GM18861 (cell line): ENCODE results near the gene PAM16.

ENCODE experiments used
- ATAC-seq: cut with Tn5 transposase; IDR thresholded peaks from one replicate; pipeline ENCODE4 v1.9.1; 2021; ENCODE audit not compliant: unreplicated experiment

PAM16 gene

GRCh38 chr16:4371357-4372000 lies 20.4 kb upstream of the PAM16 start, which contains the start of gene VASN:
VASN (plus strand) TSS chr16:4371848; CDS start chr16:4380878, 9,030 bp downstream.
- ATAC-seq, result no peak

- no peak for ATAC-seq
Observed at GRCh38 chr16:4370570-4371356, 19.6 kb upstream of the PAM16 start.

DNA sequence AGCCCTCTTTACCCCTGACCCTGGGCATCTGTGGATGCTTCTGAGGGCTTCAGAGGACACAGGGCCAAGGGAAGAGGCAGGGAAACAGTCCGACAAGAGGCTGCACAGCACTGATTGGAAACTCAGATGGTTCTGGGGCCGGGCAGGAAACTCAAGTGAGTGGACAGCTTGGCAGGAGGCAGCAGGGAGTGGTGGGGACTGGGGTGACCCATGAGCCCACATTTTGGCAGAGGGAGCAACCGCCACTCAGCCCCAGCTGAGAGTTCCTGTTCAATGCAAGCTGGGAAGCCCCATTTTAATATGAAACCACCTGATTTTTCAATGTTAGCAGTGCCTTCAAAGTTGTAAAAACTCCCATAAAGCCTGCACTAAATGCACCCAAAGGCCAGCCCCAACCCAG lies 19.0 kb upstream of the PAM16 start:
- no peak for ATAC-seq

GRCh38 chr16:4369007-4369733 lies 18.0 kb upstream of the PAM16 start:
- no peak for ATAC-seq

DNA sequence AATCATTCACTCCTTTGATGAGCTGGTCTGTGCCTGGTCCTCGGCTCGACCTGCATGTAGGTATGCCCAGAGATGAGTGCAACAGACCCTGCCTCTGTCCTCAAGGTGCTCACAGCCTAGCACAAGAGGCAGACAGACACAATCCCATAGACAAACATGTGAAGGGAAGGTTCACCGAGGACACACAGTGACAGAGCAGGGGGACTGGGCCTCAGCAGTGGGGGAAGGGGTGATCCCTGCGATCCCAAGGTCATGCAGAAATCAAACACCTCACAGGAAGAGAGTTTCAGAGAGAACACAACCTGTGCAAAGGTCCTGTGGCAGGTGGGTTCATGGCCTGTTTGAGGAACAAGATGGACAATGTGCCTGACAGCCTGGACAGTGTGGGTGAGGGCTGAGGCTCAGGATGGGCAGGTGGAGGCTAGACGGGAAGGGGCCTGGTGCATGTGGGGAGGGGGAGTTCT lies 16.3 kb upstream of the PAM16 start:
- ATAC-seq, result no peak

GRCh38 chr16:4366016-4366415 lies 14.9 kb upstream of the PAM16 start:
- ATAC-seq, result no peak

GRCh38 chr16:4365615-4366014 lies 14.5 kb upstream of the PAM16 start:
- ATAC-seq, result no peak

DNA sequence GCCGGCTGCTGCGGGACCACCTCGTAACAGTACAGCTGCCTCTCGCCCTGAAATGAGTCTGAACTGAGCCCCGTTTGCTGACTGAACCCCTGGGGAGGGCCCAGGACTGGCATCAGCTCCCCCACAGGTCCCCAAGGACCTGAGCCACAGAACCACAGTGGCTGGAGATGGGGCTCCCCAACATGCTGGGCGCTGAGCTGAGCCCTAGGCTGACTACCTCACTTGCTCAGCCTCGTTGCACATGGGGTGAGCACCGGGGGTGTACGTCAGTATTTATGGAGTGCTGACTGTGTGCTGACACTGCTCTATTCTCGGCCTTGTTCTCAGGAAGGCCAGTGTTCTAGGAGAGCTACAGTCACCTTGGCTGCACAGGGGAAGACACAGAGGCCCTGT lies 13.9 kb upstream of the PAM16 start:
- ATAC-seq, result peak; percentile 91

DNA sequence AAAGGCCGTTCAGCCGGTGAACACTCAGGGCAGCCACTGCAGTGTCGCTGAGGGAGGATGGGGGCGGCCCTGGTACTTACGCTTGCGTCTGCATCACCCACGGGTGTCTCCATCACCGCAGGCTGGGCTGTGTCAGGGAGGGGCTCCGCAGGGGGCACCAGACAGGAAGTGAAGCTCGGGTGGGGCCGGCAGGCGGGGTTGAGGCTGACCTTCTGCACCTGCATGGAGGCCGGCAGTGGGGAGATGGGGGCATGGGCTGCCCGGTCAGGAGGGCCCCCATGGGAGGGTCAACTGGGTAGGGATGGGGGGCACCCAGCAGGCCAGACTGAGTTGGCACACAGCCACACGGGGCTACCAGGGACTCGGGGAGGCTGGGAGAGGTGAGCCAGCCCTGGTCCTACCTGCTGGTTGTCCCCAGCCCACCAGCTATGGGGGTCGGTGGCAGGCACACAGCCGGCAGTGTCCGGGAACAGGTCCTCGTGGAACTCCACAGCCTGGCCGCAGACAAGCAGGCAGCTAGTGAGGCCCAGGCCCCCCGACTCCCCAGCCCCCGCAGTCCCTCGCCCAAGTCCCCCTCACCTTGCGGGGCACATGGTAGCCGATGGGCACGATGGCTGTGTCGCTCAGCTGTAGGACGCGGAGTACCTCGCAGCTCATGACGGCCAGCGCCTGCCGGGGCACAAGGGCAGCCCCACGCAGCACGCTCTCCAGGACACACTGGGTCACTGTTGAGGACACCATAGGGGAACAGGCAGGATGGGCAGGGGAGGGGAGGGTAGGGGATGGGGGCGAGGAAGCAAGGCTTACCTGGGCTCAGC lies 13.3 kb upstream of the PAM16 start:
- no peak for ATAC-seq

- ATAC-seq, result no peak
Observed at GRCh38 chr16:4362476-4363135, 11.5 kb upstream of the PAM16 start.

DNA sequence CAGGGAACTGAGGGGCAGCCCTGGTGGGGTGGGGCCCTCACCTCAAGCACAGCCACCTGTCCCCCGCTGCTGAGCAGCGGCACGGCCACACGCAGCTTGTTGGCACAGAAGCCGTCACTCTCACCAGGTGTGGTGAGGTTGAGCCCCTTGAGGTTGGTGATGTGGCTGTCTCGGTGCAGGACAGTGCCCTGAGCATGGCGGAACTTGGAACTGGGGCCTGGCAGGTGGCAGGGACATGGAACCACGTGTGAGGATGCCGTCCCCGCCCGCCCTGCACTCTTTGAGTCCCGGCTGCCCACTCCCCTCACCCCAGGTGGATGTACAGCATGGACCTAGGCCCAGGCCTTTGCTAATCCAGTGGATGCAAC lies 10.8 kb upstream of the PAM16 start:
- no peak for ATAC-seq

GRCh38 chr16:4361033-4361943 lies 10.2 kb upstream of the PAM16 start:
- ATAC-seq, result no peak

DNA sequence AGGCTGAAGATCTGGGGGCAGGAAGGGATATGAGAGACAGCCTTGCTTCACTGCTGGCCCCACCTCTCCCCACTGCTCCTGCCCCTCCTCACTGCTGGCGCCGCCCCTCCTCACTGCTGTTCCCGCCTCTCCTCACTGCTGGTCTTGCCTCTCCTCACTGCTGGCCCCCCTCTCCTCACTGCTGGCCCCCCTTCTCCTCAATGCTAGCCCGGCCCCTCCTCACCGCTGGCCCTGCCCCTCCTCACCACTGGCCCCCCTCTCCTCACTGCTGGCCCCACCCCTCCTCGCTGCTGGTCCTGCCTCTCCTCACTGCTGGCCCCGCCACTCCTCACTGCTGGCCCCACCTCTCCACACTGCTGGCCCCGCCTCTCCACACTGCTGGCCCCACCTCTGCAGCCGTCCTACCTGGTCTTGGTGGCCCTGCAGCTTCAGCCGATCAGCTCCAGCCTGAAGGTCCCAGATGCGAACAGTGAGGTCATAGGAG lies 9.5 kb upstream of the PAM16 start:
- no peak for ATAC-seq

GRCh38 chr16:4359914-4360313 lies 8.8 kb upstream of the PAM16 start:
- ATAC-seq, result no peak

- ATAC-seq, result no peak
Observed at GRCh38 chr16:4358831-4359561, 7.9 kb upstream of the PAM16 start.

- no peak for ATAC-seq
Observed at GRCh38 chr16:4358236-4358635, 7.1 kb upstream of the PAM16 start.

- no peak for ATAC-seq
Observed at GRCh38 chr16:4356820-4357219, 5.7 kb upstream of the PAM16 start.

- ATAC-seq, result no peak
Observed at GRCh38 chr16:4354512-4355409, 3.6 kb upstream of the PAM16 start.
